GM23338 (cell line): ENCODE measurements around the gene CLSTN2. TPM values are rescaled to one million over a fixed set of nuclear protein-coding genes. Genes with fewer than 3 reads are reported as not detected.

Experiments
- ATAC-seq: fragments of 200-7000 bp; cut with Tn5 transposase; 3 replicates; pipeline ENCODE4 v1.9.1; 2020
- DNase-seq: peaks from one replicate; pipeline ENCODE4 v3.0.0-alpha.2; 2015; ENCODE audit warnings: low spot score
- H2AFZ ChIP-seq: fragments of 200-600 bp; sonication (generic); 2 replicates; pipeline ENCODE4 v1.8.0; 2016; ENCODE audit warnings: antibody characterized with exemption, mild to moderate bottlenecking, moderate library complexity
- H3F3A ChIP-seq: fragments of 200-600 bp; sonication (generic); replicated peaks from 2 replicates; pipeline ENCODE4 v1.8.0; 2017; ENCODE audit warnings: antibody characterized with exemption, mixed run types, low read depth
- H3K27ac ChIP-seq: fragments of 200-600 bp; sonication (generic); 2 replicates; pipeline ENCODE4 v1.6.1; 2016; ENCODE audit warnings: low read depth
- H3K27me3 ChIP-seq: fragments of 200-600 bp; sonication (generic); 2 replicates; pipeline ENCODE4 v1.8.0; 2016; ENCODE audit warnings: mild to moderate bottlenecking, mixed run types, moderate library complexity; ENCODE audit not compliant: insufficient read depth
- H3K36me3 ChIP-seq: fragments of 200-600 bp; sonication (generic); 2 replicates; pipeline ENCODE4 v1.8.0; 2016; ENCODE audit warnings: mild to moderate bottlenecking; ENCODE audit not compliant: insufficient read depth
- H3K4me1 ChIP-seq: fragments of 200-600 bp; sonication (generic); 2 replicates; pipeline ENCODE4 v1.8.0; 2016; ENCODE audit warnings: mild to moderate bottlenecking, moderate library complexity; ENCODE audit not compliant: insufficient read depth
- H3K4me2 ChIP-seq: fragments of 200-600 bp; sonication (generic); 2 replicates; pipeline ENCODE4 v1.7.1; 2017; ENCODE audit warnings: mixed run types
- H3K4me3 ChIP-seq: fragments of 200-600 bp; sonication (generic); 2 replicates; pipeline ENCODE4 v1.6.1; 2016; ENCODE audit warnings: mixed run types
- H3K79me2 ChIP-seq: fragments of 200-600 bp; sonication (generic); replicated peaks from 2 replicates; pipeline ENCODE4 v1.8.0; 2017; ENCODE audit warnings: mild to moderate bottlenecking; ENCODE audit not compliant: insufficient read depth
- H3K9me2 ChIP-seq: fragments of 200-600 bp; sonication (generic); 2 replicates; pipeline ENCODE4 v1.8.0; 2017; ENCODE audit not compliant: insufficient read depth
- H4K20me1 ChIP-seq: fragments of 200-600 bp; sonication (generic); replicated peaks from 2 replicates; pipeline ENCODE4 v1.8.0; 2017; ENCODE audit warnings: mild to moderate bottlenecking; ENCODE audit not compliant: insufficient read depth
- H3K27ac Mint-ChIP-seq: 2 replicates; pipeline ENCODE4 v1.8.0; 2020; ENCODE audit warnings: inconsistent platforms, mild to moderate bottlenecking, moderate library complexity, mixed read lengths
- H3K27me3 Mint-ChIP-seq: 3 replicates; pipeline ENCODE4 v1.8.0; 2022; ENCODE audit warnings: low read depth, mild to moderate bottlenecking, moderate library complexity, mixed read lengths, inconsistent platforms; ENCODE audit not compliant: insufficient read depth, poor library complexity
- H3K36me3 Mint-ChIP-seq: 3 replicates; pipeline ENCODE4 v1.8.0; 2021; ENCODE audit warnings: low read depth, mild to moderate bottlenecking, inconsistent platforms, moderate library complexity, mixed read lengths
- H3K4me1 Mint-ChIP-seq: 3 replicates; pipeline ENCODE4 v1.8.0; 2020; ENCODE audit warnings: mild to moderate bottlenecking, inconsistent platforms, mixed read lengths
- H3K4me3 Mint-ChIP-seq: 3 replicates; pipeline ENCODE4 v1.8.0; 2021; ENCODE audit warnings: moderate library complexity, mild to moderate bottlenecking, inconsistent platforms, mixed read lengths
- H3K9me3 Mint-ChIP-seq: 3 replicates; pipeline ENCODE4 v1.8.0; 2020; ENCODE audit warnings: moderate library complexity, mild to moderate bottlenecking, inconsistent platforms, mixed read lengths
- CREB1 ChIP-seq: fragments of 250-450 bp; sonication (Bioruptor Pico); IDR thresholded peaks from 2 replicates; pipeline ENCODE4 v1.5.0; 2020; ENCODE audit warnings: low read depth, mild to moderate bottlenecking, moderate library complexity
- JUNB ChIP-seq: IDR thresholded peaks from one replicate; pipeline ENCODE4 v1.6.1; 2016; ENCODE audit warnings: antibody characterized with exemption; ENCODE audit not compliant: unreplicated experiment
- NANOG ChIP-seq: IDR thresholded peaks from 2 replicates; pipeline ENCODE4 v1.6.1; 2016; ENCODE audit warnings: antibody characterized with exemption, borderline replicate concordance
- POLR2AphosphoS5 ChIP-seq: IDR thresholded peaks from 2 replicates; pipeline ENCODE4 v1.6.1; 2016; ENCODE audit warnings: antibody characterized with exemption, low read depth
- STAT1 ChIP-seq: IDR thresholded peaks from one replicate; pipeline ENCODE4 v1.6.1; 2016; ENCODE audit warnings: antibody characterized with exemption; ENCODE audit not compliant: unreplicated experiment
- ZNF331 ChIP-seq: fragments of 250-450 bp; sonication (Bioruptor Pico); IDR thresholded peaks from 2 replicates; pipeline ENCODE4 v1.5.0; 2020; ENCODE audit warnings: low read depth, mild to moderate bottlenecking, moderate library complexity
- polyA plus RNA-seq: library from polyadenylated mRNA; unstranded; fragments of >200 nt; fragmentation: Nextera tagmentation; extraction: Ambion mirVana; gene quantifications from 2 replicates; pipeline ENCODE4 v1.2.1, GENCODE V29; 2016
- total RNA-seq: library from RNA; depleted of rRNA; stranded (reverse); fragments of >200 nt; shearing (Covaris generic); gene quantifications from 2 replicates; pipeline ENCODE4 v1.2.3, GENCODE V29; 2014
- TF ChIP-seq, protein P1 (sequence below): fragments of 250-450 bp; sonication (Bioruptor Pico); IDR thresholded peaks from 2 replicates; pipeline ENCODE4 v1.5.0; 2020; ENCODE audit warnings: mild to moderate bottlenecking, moderate library complexity
- TF ChIP-seq, protein P2 (sequence below): IDR thresholded peaks from 2 replicates; pipeline ENCODE4 v1.6.1; 2016; ENCODE audit warnings: antibody characterized with exemption

The CLSTN2 gene
- total and polyA plus RNA-seq, 2 experiments from 2014 or later = 0.11 to 0.83 TPM

DNA sequence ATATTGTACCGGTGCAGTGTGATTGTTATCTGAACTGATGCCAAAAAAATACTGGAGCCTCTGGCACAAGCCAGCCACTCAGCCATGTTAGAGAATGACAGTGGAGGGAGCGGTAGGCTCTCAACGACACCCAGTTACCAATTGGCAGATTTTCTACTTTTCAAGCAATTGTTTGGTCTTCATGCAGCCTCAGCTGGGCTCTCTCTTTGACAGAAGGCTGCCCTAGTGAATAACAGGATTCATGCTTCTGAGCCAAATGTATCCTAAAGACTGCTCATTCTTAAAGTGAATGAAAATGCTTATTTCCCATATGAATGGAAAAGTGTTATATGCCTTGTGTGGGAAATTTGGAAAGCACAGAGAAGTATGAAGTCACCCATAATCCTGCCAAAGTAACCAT is 481.7 kb downstream of the CLSTN2 start (continued):
- TF ChIP-seq, protein P1, sequence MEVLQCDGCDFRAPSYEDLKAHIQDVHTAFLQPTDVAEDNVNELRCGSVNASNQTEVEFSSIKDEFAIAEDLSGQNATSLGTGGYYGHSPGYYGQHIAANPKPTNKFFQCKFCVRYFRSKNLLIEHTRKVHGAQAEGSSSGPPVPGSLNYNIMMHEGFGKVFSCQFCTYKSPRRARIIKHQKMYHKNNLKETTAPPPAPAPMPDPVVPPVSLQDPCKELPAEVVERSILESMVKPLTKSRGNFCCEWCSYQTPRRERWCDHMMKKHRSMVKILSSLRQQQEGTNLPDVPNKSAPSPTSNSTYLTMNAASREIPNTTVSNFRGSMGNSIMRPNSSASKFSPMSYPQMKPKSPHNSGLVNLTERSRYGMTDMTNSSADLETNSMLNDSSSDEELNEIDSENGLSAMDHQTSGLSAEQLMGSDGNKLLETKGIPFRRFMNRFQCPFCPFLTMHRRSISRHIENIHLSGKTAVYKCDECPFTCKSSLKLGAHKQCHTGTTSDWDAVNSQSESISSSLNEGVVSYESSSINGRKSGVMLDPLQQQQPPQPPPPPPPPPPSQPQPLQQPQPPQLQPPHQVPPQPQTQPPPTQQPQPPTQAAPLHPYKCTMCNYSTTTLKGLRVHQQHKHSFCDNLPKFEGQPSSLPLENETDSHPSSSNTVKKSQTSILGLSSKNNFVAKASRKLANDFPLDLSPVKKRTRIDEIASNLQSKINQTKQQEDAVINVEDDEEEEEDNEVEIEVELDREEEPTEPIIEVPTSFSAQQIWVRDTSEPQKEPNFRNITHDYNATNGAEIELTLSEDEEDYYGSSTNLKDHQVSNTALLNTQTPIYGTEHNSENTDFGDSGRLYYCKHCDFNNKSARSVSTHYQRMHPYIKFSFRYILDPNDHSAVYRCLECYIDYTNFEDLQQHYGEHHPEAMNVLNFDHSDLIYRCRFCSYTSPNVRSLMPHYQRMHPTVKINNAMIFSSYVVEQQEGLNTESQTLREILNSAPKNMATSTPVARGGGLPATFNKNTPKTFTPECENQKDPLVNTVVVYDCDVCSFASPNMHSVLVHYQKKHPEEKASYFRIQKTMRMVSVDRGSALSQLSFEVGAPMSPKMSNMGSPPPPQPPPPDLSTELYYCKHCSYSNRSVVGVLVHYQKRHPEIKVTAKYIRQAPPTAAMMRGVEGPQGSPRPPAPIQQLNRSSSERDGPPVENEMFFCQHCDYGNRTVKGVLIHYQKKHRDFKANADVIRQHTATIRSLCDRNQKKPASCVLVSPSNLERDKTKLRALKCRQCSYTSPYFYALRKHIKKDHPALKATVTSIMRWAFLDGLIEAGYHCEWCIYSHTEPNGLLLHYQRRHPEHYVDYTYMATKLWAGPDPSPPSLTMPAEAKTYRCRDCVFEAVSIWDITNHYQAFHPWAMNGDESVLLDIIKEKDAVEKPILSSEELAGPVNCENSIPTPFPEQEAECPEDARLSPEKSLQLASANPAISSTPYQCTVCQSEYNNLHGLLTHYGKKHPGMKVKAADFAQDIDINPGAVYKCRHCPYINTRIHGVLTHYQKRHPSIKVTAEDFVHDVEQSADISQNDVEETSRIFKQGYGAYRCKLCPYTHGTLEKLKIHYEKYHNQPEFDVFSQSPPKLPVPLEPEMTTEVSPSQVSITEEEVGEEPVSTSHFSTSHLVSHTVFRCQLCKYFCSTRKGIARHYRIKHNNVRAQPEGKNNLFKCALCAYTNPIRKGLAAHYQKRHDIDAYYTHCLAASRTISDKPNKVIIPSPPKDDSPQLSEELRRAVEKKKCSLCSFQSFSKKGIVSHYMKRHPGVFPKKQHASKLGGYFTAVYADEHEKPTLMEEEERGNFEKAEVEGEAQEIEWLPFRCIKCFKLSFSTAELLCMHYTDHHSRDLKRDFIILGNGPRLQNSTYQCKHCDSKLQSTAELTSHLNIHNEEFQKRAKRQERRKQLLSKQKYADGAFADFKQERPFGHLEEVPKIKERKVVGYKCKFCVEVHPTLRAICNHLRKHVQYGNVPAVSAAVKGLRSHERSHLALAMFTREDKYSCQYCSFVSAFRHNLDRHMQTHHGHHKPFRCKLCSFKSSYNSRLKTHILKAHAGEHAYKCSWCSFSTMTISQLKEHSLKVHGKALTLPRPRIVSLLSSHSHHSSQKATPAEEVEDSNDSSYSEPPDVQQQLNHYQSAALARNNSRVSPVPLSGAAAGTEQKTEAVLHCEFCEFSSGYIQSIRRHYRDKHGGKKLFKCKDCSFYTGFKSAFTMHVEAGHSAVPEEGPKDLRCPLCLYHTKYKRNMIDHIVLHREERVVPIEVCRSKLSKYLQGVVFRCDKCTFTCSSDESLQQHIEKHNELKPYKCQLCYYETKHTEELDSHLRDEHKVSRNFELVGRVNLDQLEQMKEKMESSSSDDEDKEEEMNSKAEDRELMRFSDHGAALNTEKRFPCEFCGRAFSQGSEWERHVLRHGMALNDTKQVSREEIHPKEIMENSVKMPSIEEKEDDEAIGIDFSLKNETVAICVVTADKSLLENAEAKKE (CRISPR knock-in tag) = no peak
- TF ChIP-seq ZNF331 (CRISPR knock-in tag) = no peak
- TF ChIP-seq JUNB = no peak

DNA sequence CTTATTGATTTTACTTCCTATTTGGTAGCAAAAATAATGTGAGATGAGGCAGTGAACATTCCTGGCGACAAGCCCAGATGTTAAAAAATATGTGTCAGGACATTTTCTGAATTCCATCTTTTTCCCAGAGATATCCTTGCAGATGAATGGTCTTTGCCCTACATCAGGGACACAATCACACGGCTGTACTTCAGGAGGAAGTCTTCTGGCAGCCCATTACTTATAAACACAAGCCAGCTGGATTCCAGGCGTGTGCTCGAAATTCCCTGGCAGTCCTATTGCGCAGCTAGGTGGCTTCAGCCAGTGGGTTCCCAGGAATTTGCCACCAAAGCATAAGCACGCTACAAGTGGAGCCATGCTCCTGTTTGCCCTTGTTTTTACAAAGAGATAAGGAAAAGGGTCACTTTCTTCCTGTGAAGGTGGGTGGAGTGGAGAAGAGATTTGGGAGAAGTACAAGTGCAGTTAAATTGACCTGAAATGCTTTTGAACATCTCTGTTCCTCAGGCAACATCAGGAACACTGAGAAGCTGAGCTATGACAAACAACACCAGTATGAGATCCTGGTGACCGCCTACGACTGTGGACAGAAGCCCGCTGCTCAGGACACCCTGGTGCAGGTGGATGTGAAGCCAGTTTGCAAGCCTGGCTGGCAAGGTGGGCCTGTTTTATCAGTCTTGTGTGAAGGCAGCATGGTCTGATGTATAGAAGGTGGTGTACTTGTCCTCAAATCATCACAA is 485.8 kb downstream of the CLSTN2 start:
- H3F3A ChIP-seq = no peaks in the 10 kb centered on the region
- H3K27me3 ChIP-seq = no peaks in the 10 kb centered on the region
- DNase-seq (no peak), ATAC-seq (no peak)
- no peaks in the 10 kb centered on the region for H4K20me1 ChIP-seq
- no peak overlapping the region for H3K4me3 ChIP-seq
- H3K4me2 ChIP-seq = no peak overlapping the region
- H3K27ac Mint-ChIP-seq = no peak overlapping the region
- no peak overlapping the region for H3K4me3 Mint-ChIP-seq
- no peak overlapping the region for H2AFZ ChIP-seq
- H3K36me3 Mint-ChIP-seq = no peaks in the 10 kb centered on the region
- no peaks in the 10 kb centered on the region for H3K79me2 ChIP-seq
- peaks cover 13% of the 10 kb centered on the region for H3K4me1 Mint-ChIP-seq
- H3K27me3 Mint-ChIP-seq = peaks cover 1% of the 10 kb centered on the region
- no peaks in the 10 kb centered on the region for H3K36me3 ChIP-seq
- no peak overlapping the region for H3K27ac ChIP-seq
- H3K4me1 ChIP-seq = no peaks in the 10 kb centered on the region
- peaks cover 13% of the 10 kb centered on the region for H3K9me2 ChIP-seq
- H3K9me3 Mint-ChIP-seq = no peaks in the 10 kb centered on the region; the same call in 2 of the 3 replicates
- TF ChIP-seq CREB1 (no peak), NANOG (no peak), STAT1 (no peak), POLR2AphosphoS5 (no peak)
- TF ChIP-seq, protein P2, sequence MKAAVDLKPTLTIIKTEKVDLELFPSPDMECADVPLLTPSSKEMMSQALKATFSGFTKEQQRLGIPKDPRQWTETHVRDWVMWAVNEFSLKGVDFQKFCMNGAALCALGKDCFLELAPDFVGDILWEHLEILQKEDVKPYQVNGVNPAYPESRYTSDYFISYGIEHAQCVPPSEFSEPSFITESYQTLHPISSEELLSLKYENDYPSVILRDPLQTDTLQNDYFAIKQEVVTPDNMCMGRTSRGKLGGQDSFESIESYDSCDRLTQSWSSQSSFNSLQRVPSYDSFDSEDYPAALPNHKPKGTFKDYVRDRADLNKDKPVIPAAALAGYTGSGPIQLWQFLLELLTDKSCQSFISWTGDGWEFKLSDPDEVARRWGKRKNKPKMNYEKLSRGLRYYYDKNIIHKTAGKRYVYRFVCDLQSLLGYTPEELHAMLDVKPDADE = no peak
- TF ChIP-seq, protein P1 (CRISPR knock-in tag) = no peak
